Stimulated activated CD4-positive, alpha-beta T cell treated with anti-CD3 and anti-CD28 coated beads, Interleukin-12 subunit alpha, Interleukin-12 subunit beta, amount 100 ng/mL, for 4 hours (primary cell): Measurements from ENCODE around the gene IQGAP1.
A peak's percentile ranks its signal among the peaks of the same experiment; 100 is the strongest.
"Not testable (repeated sequence)": the region's sequence is repeated elsewhere in the genome, so short reads cannot be mapped to it uniquely, and the experiment has no call there.

Source experiments
- DNase-seq: peaks from one replicate; pipeline ENCODE4 v3.0.0-alpha.2; 2020

The IQGAP1 gene

GRCh38 chr15:90379263-90379662 is 8.8 kb upstream of the IQGAP1 start:
- no peak for DNase-seq

DNA sequence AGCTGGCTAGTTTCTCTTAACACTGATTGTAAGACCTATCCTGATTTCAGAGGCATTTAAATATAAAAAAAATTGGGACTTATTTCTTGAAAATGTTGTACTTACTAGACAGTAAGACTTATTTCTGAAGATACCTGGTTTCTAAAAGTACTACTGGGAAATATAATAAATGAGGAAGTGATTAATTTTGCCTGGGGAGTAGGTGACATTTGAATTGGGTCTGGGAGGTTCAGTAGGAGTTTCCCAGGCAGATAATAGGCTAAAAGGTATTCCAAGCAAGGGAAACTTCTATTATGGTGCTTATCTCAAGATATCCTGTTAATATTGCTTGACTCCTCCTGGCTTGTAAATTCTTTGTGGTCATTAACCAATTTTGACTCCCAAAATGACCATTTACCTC is 6.5 kb upstream of the IQGAP1 start:
- DNase-seq: no peak

GRCh38 chr15:90382320-90382719 is 5.7 kb upstream of the IQGAP1 start:
- DNase-seq: no peak

- DNase-seq: no peak
Measured at GRCh38 chr15:90386221-90386620, 1.8 kb upstream of the IQGAP1 start.

- peak; percentile 40 for DNase-seq
Measured at GRCh38 chr15:90388462-90389380, 679 bp downstream of the IQGAP1 start.

- DNase-seq: no peak
Measured at GRCh38 chr15:90389513-90389912, 1.5 kb downstream of the IQGAP1 start.

DNA sequence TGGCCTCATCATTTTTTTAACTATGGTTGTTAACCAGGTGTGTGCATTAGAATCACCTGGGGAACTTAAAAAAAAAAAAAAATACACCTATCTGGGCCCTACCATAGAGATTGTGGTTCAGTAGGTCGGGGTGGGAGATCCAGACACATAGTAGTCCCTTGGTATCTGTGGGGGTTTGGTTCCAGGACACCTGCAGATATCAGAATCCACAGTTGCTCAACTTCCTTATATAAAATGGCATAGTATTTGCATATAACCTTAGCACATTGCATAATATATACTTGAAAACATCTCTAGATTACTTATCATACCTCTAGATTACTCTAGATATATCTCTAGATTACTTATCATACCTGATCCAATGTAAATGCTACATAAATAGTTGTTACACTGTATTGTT is 5.0 kb downstream of the IQGAP1 start:
- no peak for DNase-seq

GRCh38 chr15:90394074-90394473 is 6.0 kb downstream of the IQGAP1 start:
- no peak for DNase-seq

GRCh38 chr15:90394748-90395442 is 6.9 kb downstream of the IQGAP1 start:
- DNase-seq: no peak

- no peak for DNase-seq
Measured at GRCh38 chr15:90396321-90396720, 8.3 kb downstream of the IQGAP1 start.

DNA sequence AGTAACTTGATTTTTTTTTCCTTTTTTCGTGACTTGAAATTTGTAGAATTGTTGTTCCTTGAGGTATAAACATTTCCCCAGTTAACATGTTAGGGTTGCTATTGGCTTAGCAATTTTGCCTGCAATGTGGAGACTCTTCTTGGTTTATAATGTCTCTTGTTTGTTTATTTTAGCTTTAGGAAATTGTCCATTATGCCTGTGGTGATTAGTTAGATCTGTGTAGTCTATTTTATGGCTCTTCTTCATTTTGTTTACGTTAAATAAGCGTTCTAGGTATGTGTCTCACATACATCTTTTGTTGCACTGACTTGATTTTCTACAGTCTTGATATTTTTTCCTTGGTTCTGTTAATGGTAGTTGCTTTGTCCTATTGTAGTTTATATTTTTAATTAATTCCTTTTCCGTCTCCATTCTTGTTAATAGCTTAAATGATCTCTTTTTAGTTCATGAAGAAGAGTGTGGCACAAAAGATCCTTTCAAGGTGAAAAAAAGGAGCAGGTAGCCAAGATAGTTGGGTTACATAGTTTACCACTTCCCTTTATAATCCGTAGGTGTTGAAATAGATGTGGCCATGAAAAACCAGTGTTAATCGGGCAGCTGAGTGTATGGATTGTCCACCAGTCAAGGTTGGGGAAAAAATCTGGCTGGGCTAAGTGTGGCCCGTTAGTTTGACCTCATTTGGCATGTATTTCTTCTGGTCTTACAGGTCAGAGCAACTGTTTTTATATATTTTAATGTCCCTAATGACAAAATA is 12.1 kb downstream of the IQGAP1 start:
- no peak for DNase-seq

DNA sequence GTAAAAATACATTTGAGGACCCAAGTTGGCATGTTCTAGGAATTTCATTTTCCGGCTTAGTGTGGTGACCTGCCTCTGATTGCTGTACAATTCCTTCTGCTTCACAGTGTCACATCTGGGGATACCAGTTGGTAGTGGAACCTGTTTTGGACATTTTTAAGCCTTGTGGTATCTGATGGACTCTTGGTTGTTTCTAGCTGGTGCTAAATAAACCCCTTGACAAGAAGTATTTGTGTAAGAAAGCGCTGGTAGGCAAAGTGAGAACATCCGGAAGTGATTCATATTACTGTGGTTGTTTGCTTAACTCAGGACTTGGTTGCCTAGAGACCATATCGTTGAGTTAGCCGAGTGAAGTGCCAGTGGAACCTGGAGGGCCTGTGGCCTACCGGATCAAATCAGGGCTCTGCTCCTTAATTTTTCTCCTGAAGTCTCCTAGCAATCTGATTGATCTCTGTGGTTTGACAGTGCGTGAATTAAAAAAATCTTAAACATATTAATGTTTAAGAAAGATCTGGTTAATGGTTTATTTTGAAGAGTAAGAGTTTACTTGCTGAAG is 12.8 kb downstream of the IQGAP1 start:
- peak; percentile 22 for DNase-seq

DNA sequence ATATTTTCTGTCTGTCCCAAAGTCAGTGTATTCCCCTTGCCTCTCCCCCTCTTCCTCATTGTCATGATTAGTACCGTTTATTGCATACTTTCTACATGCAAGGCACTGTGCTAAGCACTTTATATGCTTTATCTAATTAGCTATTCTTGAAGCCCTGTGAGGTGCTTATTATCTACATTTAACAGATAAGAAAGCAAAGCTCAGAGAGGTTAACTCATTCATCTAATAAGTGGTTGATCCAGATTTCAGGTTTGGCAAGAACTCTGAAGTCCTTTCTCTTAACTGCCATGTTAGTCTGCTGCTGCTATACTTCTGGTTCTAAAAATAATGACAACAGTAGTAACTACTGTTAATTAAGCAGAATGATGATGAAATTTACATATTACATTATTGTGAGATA is 13.5 kb downstream of the IQGAP1 start:
- DNase-seq: no peak

- no peak for DNase-seq
Measured at GRCh38 chr15:90402223-90402622, 14.2 kb downstream of the IQGAP1 start.

DNA sequence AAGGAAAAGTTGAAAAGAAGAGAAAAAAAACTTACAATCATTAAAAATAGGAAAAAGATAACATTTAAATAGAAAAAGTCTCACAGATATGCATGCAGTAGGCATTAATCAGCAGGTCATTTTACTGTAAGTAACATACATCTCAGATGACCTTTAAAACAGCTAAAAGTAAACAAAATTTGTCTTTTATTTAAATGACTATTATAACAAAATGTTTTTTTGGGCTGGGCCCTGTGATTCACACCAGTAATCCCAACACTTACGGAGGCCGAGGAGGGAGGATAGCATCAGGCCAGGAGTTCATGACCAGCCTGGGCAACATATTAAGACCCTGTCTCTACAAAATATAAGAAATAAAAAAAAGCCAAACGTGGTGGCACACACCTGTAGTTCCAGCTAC is 14.7 kb downstream of the IQGAP1 start:
- DNase-seq: no peak

DNA sequence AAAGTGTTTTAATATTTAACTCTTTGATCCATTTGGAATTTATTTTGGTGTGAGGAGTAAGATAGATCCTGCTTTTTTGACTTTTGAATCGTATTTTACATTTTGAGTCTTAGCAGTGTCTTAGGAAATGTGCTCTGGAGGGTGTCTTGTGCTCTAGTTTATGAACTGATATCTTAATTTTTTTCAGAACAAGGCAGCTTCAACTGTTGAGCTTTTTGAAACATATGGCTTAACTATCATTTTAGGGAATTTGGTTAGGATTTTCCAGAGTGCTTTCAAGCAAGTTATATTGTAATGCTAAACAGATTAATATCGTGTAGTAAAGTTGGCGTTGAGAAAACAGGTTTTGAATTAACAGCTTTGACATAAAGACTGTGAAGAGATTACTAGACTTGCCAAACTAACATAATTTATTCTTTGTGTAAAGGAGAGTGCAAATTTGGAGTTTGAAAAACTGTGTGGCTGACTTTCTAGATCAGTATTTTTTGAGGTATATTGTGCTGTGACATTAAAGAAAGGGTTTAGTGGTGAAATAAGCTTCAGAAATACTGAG is 17.1 kb downstream of the IQGAP1 start:
- no peak for DNase-seq

DNA sequence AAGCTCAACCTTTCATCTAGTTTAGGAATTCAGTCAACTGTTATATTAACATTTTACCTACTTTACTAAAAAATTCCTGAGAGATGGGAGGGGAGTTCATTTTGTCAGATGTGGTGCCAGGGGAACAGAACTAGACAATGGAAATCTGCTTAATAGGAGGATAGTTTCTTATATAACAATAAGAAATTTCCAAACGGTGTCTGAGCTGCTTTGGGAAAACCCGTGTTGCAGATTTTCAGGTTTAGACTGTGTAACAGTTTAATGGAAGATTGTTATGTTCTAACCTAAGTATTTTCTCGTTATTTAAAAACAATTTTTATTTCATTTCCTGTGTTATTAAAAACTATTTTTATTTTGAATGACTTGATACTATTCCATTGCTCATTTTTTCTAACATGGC is 19.3 kb downstream of the IQGAP1 start:
- no peak for DNase-seq

GRCh38 chr15:90407871-90408317 is 19.9 kb downstream of the IQGAP1 start:
- no peak for DNase-seq

DNA sequence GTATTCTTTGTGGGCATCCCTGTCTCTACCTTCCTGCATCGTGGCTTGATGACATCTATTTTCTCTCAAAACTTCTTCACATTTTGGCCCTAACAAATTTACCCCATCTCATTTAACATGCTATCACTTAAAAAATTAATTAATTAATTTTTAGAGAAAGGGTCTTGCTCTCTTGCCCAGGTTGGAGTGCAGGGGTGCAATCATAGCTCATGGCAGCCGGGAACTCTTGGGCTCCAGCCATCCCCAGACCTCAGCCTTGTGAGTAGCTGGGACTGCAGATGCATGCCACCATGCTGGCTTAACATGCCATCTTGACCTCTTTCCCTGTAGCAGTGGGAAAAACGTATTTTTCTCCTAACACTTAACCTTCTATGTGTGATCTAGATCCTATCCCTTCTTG is 20.6 kb downstream of the IQGAP1 start:
- no peak for DNase-seq

DNA sequence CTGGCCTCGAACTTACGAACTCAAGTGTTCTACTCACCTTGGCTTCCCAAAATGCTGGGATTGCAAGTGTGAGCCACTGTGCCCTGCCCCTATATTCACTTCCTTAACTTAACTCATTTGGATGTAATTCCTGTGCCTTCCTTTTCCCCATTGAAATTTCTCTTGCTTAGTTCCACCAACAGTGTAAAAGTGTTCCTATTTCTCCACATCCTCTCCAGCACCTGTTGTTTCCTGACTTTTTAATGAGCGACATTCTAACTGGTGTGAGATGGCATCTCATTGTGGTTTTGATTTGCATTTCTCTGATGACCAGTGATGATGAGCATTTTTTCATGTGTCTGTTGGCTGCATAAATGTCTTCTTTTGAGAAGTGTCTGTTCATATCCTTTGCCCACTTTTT is 21.5 kb downstream of the IQGAP1 start:
- DNase-seq: not testable (repeated sequence)

GRCh38 chr15:90410316-90410715 is 22.3 kb downstream of the IQGAP1 start:
- DNase-seq: not testable (repeated sequence)

DNA sequence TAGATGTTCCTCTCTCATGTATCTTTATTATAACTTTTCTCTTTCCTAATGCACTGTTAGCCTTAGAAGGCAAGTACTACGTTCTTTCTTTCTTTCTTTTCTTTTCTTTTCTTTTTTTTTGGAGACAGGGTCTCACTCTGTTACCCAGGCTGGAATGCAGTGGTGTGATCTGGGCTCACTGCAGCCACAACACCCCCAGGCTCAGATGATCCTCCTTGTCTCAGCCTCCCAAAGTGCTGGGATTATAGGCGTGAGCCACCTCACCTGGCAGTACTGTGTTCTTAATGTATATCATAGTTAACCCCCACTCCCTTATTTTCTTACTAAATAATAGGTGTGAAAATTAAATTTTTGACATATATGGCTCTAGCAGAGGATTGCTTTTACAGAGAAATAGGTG is 23.1 kb downstream of the IQGAP1 start:
- DNase-seq: no peak
